ENCODE measurements around the gene ARHGAP36.

ARHGAP36 gene

DNA sequence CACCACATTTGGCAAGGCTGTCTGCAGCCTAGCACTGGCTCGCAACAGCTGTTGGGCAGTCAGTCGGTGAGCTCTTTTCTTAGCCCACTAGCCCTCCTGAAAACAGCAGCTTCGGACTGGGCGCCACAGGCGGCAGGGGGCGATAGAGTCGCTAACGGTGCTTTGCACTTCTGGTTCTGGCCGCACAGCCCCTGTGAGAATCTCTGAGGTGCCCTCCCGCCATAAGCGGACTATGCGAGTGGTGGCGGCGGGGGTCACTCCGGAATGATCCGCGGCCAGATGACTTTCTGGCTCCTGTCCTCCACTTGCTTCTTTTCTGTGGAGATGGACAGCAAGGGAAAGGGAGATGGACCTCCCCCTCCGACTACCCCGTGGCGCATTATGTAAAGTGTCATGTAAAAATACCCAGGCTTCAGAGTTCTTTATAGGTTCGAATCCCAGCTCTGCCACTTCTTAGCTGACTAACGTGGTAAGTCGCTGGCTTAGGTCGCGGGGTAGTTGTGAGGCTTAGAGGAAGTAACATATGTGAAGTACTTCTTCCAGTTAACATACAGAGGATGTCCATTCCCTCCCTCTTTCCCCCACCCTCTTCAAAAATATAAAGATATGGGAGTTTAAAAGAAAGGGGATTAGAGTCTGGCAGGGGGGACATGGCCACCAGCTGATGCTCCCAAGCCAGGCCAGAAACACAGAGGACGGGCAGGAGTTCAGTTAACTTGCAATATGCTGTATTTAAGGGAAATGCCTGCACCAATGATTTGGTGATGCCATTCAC is 11.0 kb downstream of the ARHGAP36 start:
- DNase-seq (ENCODE audit: low read depth in 3 of 3): no peak

DNA sequence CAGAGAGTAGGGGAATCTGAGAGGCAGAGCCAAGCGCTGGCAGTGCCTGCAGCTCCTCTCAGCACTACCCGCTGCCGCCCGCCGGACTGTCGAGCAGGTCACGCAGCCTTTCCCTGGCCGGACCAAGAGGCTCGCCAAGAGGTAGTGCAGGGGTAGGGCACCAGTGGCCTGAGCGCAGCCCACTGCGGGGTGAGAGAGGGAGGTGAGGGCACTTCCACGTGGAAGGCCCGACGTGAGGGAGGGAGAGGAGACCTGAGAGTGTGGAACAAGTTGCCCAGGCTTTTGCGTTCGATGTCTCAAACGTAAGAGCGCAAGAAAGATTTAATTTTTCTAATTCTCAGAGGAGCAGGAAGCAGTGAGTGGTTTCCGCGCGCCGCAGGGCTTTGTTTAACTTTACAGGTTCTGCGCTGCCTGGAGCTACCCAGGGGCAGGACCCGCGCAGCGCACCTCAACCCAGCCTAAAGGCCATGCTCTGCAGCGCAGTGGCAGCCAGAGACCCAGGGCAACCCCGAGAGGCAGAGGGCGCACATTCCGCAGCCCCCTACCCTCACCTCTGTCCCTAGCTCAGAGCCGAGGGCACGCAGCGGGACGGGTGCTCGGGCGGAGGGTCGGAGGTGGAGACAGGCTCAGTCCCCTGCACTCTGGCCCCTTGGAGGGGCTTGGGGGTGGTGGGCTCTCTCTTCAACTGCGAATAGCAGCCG is 14.9 kb downstream of the ARHGAP36 start:
- no peak for DNase-seq (ENCODE audit: low read depth in 3 of 3)

DNA sequence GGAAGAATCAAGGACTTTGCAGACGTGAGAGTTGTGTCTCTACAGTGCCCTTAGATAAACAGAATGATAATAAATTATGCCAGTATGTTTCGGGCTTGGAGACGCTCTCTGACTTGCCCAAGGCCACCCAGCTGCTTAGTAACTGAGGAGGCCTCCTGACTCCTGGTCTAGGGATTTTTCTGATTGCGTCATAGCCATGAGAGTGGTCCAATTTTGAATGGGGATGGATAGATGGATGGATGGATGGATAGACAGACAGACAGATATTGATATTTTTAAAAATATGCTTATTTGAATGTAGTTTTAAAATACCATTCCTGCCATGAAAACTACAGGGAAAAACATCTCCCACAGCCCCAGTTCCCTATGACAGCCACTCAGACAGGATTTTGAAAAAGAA is 15.5 kb downstream of the ARHGAP36 start:
- DNase-seq (ENCODE audit: low read depth in 3 of 3): no peak

DNA sequence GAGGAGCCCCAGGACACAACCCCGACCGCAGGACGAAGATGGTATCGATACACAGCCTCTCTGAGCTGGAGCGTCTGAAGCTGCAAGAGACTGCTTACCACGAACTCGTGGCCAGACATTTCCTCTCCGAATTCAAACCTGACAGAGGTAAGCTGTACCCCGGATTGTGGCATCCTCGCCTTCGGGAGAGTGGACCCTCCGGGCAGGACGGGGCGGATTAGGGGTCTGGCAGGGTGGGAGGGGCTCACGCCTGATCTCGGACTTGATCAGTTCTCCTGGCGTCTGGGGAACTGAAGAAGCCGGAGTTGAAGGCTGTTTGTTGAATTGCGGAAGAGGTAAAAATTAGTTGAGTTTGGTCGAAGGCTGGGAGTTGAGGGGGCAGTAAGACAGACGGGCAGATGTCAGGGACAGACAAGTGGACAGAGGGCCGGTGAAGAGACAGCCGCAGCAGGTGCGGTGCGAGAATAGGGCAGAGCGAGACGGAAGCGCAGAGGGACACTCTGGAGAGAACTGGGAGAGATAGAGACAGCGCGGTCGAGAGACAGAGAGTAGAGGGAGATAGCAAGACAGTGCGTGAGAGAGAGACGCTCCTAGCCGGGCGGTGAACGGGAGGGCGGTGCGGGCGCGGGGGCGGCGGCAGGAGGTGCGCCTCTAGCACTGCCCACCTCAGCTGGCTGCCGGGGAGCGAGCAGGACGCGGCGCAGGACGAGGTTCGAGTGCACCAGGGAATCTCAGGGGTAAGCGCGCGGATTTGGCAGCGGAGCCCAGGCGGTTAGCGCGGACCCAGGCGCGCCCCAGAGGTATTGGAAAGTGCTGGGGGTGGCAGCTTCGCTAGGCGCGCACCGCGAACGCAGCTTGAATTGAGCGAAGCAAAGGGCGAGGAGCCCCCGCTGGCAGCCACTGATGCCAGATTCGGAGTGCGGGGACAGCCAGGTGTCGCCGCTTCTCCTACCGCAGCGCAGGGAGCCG is 23.9 kb downstream of the ARHGAP36 start:
- DNase-seq (ENCODE audit: low read depth in 3 of 3): no peak

DNA sequence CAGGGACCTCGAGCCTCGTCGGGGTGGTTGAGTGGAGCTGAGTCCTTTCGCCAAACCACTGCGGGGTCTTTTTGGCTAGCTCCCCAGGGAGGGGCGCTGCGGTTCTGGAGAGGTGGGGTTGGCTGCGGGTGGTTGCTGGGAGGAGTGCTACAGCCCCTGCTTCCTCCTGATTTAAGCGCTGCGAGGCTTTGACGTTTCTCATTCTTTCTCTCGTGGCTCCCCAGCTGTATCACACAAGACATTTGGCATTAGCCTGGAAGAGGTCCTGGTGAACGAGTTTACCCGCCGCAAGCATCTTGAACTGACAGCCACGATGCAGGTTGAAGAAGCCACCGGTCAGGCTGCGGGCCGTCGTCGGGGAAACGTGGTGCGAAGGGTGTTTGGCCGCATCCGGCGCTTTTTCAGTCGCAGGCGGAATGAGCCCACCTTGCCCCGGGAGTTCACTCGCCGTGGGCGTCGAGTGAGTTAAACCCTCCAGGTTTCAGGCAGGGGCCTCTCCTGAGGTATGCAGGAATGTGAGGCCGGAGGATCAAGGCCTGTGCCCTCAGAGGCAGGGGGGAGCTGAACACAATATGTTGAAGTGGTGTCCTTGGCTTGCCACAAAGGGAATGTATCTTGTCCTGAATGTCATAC is 25.5 kb downstream of the ARHGAP36 start:
- no peak for DNase-seq (ENCODE audit: low read depth in 3 of 3)

DNA sequence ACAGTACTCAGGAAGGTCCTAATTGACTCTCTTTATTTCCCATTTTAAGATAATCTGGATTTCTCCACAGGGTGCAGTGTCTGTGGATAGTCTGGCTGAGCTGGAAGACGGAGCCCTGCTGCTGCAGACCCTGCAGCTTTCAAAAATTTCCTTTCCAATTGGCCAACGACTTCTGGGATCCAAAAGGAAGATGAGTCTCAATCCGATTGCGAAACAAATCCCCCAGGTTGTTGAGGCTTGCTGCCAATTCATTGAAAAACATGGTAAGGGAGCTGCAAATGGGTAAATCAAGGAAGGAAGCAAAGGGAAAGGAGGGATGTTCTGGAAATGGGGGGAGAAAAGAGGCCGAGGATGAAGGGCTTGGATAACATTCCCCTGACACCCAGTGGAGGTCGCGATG is 26.0 kb downstream of the ARHGAP36 start:
- no peak for DNase-seq (ENCODE audit: low read depth in 3 of 3)

DNA sequence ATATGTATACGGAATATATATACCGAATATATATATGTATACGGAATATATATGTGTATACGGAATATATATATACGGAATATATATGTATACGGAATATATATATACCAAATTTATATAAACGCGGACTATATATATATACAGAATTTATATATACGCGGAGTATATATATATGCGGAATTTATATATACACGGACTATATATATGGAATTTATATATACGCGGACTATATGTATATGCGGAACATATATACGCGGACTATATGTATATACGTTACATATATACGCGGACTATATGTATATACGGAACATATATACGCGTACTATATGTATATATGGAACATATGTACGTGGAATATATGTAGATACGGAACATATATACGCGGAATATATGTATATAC is 78.6 kb downstream of the ARHGAP36 start:
- no peak for DNase-seq (ENCODE audit: low read depth in 3 of 3)

DNA sequence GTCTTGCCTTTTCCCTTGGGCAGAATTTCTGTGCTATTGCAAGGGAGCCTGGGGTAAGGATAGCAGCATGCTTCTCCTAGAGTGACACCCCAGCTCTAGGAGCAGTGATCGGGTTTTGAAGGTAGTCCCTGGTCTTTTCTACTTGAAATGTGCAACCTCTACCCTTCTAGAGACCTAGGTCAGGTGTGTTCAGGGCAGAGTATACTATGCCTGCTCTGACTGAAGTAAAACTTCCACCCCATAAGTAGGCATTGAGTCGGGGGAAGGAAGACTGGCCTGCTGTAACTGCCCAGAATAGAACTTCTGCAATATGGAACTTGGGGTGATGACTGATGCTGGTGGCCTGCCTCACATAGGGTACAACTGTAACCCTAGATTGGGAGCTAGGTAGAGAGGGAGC is 80.9 kb downstream of the ARHGAP36 start:
- DNase-seq (ENCODE audit: low read depth in 3 of 3): no peak
